Stimulated activated CD4-positive, alpha-beta T cell treated with anti-CD3 and anti-CD28 coated beads, TNF-alpha, amount 100 ng/mL, for 48 hours (primary cell): ENCODE results near the gene KIF18B.

Source experiments
- DNase-seq, 3 donors: peaks; one replicate each; pipeline ENCODE4 v3.0.0-alpha.2; 2020; ENCODE audit warnings: low read depth in 3 of 3

The KIF18B gene

DNA sequence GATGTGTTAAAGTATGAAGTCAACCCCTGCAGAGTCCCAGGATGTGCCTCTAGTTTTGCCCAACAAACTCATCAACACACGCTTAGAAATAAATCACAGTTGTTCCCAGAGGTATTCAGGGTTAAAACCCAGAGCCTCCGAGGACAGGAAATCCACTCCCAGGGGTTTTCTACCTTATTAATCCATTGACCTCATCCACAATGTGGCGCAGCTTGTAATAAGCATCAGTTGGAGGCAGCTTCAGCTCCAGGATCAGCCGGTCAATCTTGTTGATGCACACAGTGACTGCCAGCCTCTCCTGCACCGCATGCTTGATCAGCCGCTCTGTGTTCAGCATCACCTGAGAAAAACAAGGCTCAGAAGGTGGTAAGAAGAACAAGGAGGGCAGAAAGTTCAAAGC lies 71.8 kb downstream of the KIF18B start:
- no peak for DNase-seq
